ENCODE measurements around the gene SMU1. TPM values are rescaled to one million over a fixed set of nuclear protein-coding genes. Genes with fewer than 3 reads are reported as not detected.

The SMU1 gene
- total and polyA plus RNA-seq, 2 of the 13 experiments (the other 11 are each of a cell fraction or from before 2014, with no cell fraction given), result 12.9 to 36.6 TPM

DNA sequence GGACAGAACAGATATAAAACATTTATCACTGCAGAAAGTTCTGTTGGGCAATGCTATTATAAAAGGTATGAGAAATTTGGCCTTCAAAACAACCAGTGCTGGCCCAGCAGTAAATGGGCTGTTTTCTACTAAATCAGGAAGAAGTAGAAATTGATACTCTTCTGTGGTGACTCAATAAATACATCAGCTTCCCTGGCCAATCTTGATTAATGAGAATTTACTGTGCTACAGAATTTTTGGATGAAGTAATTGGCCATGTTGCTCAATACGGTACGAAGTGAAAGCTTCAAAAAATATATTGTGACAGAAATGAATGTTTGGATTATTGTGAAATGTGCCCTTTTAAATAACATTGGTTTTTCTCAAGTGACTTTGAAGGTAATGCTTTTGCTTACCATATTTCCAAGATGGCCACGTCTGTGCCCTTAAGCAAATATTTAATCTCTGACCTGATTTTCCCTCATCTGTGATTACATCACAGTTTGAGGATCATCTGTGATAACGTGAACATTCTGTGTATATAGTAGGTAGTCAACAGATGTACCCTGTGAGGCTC, 47.2 kb downstream of the SMU1 start:
- in situ Hi-C loops (cut with HindIII; ENCODE audit: extremely low pct_ligation_motif_present, low pct_unique_long_range_greater_than_20kb), result no loop called here
- H4K20me1 ChIP-seq (ENCODE audit: insufficient read depth, low read length), result peaks cover 70% of the 10 kb centered on the region
- BruUV-seq (replicated peaks), result TSS peak; percentile 4
- intact Hi-C loops (cut with micrococcal nuclease; ENCODE audit: unreplicated experiment), result no loop called here
- H3K4me1 ChIP-seq (ENCODE audit: insufficient read depth, low read length), result peaks cover 73% of the 10 kb centered on the region
- H3K9me3 ChIP-seq (ENCODE audit: low read length), result no peaks in the 10 kb centered on the region
- DNase-seq (ENCODE audit: low spot score) (peak; percentile 89), ATAC-seq (no peak), FAIRE-seq (peak; percentile 65)
- CTCF ChIA-PET (ENCODE audit: low intra/inter-chr PET ratio, low total read pairs), result no interaction called here
- no peak overlapping the region; a peak in 1 of 6 replicates for H3K4me3 ChIP-seq (replicated peaks in 1 of 3; ENCODE audit: insufficient read depth in 1 of 3, low read depth in 2 of 3, low read length in 3 of 3)
- H3K9ac ChIP-seq (ENCODE audit: insufficient read depth, low read depth, low read length), result no peak overlapping the region
- 1% methylated on average over 4 of the region's 4 CpGs for WGBS (ENCODE audit: low lambda C conversion rate)
- H3K79me2 ChIP-seq (ENCODE audit: insufficient read depth, low read length), result peaks cover 91% of the 10 kb centered on the region
- H3K27ac ChIP-seq (ENCODE audit: extremely low read length, insufficient read depth, low read length), result peak overlapping the region; percentile 12
- POLR2A ChIA-PET, result interaction anchor here (1.6 to 2.1 kb wide), 2 partner anchors 11 to 47 kb away, joined by 4 to 6 read pairs; partner anchors contain the start of gene SMU1
- H2AFZ ChIP-seq (ENCODE audit: low read length), result no peak overlapping the region
- H3K27me3 ChIP-seq (ENCODE audit: control insufficient read depth in 1 of 2, insufficient read depth in 2 of 2, low read length in 2 of 2), result no peaks in the 10 kb centered on the region; a peak in 2 of 5 replicates
- peak overlapping the region; percentile 68 for H3K4me2 ChIP-seq (ENCODE audit: low read depth, low read length)
- peaks cover 15 to 38% of the 10 kb centered on the region in 2 experiments for H3K36me3 ChIP-seq (replicated peaks in 1 of 2; ENCODE audit: control insufficient read depth in 1 of 2, insufficient read depth in 2 of 2, low read length in 2 of 2)
- TF ChIP-seq THRA (CRISPR knock-in tag; IDR thresholded peaks at IDR 0.05; ENCODE audit: borderline replicate concordance) (peak; percentile 93; the same call in 1 of the 2 replicates), RBM22 (optimal IDR thresholded peaks at IDR 0.05; ENCODE audit: low read length) (no peak), ZNF788 (CRISPR knock-in tag; IDR thresholded peaks at IDR 0.05; ENCODE audit: borderline replicate concordance) (no peak), KDM1A (CRISPR knock-in tag; IDR thresholded peaks at IDR 0.05) (no peak), NCOA1 (CRISPR knock-in tag; IDR thresholded peaks at IDR 0.05) (no peak), ZNF253 (CRISPR knock-in tag; IDR thresholded peaks at IDR 0.05; ENCODE audit: borderline replicate concordance) (no peak), ZNF570 (CRISPR knock-in tag; IDR thresholded peaks at IDR 0.05; ENCODE audit: borderline replicate concordance) (no peak), TCF7L2 (IDR thresholded peaks at IDR 0.05; ENCODE audit: low read depth, low read length) (0 out of 2 replicates have a peak, but pooled peaks have one; percentile 13), ZNF747 (CRISPR knock-in tag; IDR thresholded peaks at IDR 0.05; ENCODE audit: borderline replicate concordance) (no peak), GABPB1 (CRISPR knock-in tag; IDR thresholded peaks at IDR 0.05) (no peak), PBX3 (CRISPR knock-in tag; IDR thresholded peaks at IDR 0.05; ENCODE audit: borderline replicate concordance) (no peak)
- TF ChIP-seq, protein P1, sequence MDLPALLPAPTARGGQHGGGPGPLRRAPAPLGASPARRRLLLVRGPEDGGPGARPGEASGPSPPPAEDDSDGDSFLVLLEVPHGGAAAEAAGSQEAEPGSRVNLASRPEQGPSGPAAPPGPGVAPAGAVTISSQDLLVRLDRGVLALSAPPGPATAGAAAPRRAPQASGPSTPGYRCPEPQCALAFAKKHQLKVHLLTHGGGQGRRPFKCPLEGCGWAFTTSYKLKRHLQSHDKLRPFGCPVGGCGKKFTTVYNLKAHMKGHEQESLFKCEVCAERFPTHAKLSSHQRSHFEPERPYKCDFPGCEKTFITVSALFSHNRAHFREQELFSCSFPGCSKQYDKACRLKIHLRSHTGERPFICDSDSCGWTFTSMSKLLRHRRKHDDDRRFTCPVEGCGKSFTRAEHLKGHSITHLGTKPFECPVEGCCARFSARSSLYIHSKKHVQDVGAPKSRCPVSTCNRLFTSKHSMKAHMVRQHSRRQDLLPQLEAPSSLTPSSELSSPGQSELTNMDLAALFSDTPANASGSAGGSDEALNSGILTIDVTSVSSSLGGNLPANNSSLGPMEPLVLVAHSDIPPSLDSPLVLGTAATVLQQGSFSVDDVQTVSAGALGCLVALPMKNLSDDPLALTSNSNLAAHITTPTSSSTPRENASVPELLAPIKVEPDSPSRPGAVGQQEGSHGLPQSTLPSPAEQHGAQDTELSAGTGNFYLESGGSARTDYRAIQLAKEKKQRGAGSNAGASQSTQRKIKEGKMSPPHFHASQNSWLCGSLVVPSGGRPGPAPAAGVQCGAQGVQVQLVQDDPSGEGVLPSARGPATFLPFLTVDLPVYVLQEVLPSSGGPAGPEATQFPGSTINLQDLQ (CRISPR knock-in tag; IDR thresholded peaks at IDR 0.05), result no peak
- TF ChIP-seq, protein P2, sequence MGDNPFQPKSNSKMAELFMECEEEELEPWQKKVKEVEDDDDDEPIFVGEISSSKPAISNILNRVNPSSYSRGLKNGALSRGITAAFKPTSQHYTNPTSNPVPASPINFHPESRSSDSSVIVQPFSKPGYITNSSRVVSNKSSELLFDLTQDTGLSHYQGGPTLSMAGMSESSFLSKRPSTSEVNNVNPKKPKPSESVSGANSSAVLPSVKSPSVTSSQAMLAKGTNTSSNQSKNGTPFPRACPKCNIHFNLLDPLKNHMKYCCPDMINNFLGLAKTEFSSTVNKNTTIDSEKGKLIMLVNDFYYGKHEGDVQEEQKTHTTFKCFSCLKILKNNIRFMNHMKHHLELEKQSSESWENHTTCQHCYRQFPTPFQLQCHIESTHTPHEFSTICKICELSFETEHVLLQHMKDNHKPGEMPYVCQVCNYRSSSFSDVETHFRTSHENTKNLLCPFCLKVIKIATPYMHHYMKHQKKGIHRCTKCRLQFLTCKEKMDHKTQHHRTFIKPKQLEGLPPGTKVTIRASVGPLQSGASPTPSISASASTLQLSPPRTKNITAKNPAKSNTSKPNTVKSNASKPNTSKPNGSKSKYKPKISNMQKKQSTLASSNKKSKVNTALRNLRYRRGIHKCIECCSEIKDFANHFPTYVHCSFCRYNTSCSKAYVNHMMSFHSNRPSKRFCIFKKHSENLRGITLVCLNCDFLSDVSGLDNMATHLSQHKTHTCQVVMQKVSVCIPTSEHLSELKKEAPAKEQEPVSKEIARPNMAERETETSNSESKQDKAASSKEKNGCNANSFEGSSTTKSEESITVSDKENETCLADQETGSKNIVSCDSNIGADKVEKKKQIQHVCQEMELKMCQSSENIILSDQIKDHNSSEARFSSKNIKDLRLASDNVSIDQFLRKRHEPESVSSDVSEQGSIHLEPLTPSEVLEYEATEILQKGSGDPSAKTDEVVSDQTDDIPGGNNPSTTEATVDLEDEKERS (CRISPR knock-in tag; IDR thresholded peaks at IDR 0.05), result no peak
- TF ChIP-seq, protein P3, sequence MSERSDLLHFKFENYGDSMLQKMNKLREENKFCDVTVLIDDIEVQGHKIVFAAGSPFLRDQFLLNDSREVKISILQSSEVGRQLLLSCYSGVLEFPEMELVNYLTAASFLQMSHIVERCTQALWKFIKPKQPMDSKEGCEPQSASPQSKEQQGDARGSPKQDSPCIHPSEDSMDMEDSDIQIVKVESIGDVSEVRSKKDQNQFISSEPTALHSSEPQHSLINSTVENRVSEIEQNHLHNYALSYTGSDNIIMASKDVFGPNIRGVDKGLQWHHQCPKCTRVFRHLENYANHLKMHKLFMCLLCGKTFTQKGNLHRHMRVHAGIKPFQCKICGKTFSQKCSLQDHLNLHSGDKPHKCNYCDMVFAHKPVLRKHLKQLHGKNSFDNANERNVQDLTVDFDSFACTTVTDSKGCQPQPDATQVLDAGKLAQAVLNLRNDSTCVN (CRISPR knock-in tag; IDR thresholded peaks at IDR 0.05; ENCODE audit: borderline replicate concordance), result no peak
